DND-41 (cell line): ENCODE data around the gene SH3BP2.

Experiments used
- EZH2 ChIP-seq: IDR thresholded peaks from 3 replicates; pipeline ENCODE4 v1.6.1; 2012; ENCODE audit warnings: borderline replicate concordance, low read depth, mild to moderate bottlenecking, moderate library complexity, low read length, inconsistent platforms; ENCODE audit not compliant: severe bottlenecking
- TF ChIP-seq, protein P1 (sequence below): IDR thresholded peaks from 2 replicates; pipeline ENCODE4 v1.5.1; 2012; ENCODE audit warnings: borderline replicate concordance, low read length, moderate library complexity, mild to moderate bottlenecking; ENCODE audit not compliant: poor library complexity, severe bottlenecking; ENCODE audit errors: extremely low read depth

DNA sequence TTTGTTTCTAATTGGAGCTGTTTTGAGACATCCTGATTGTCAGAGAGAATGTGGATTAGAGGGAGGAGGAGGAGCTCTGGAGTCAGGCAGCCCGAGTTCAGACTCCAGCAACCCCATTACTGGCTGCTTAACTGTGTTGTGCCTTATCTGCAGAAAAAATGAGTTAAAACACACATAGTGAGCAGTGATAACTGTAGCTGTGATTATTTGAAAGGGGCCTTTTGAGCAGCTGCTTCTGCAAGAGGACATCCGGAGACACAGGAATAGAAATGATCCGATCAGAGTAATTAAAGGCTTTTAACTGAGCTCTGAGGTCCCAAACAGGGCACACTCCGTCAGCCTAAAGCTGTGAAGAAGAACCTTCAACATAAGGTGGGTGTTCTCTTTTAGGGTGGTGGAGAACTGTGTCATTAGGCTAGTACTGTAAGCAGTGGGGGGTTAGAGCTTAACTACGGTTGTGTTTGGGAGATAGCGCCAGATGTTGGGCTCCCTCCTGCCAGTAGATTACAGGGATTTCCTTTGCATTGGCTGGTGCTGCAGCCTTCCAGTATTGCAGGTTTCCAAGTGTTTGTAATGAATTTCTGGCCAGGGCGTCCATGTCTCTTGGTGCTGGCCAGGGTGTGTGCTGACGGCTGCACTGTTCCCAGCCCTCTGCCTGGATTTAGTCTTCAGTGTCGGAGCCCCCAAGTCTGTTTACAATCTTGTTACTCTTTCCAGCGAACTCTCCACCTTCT, 75.0 kb downstream of the SH3BP2 start:
- TF ChIP-seq, protein P1, sequence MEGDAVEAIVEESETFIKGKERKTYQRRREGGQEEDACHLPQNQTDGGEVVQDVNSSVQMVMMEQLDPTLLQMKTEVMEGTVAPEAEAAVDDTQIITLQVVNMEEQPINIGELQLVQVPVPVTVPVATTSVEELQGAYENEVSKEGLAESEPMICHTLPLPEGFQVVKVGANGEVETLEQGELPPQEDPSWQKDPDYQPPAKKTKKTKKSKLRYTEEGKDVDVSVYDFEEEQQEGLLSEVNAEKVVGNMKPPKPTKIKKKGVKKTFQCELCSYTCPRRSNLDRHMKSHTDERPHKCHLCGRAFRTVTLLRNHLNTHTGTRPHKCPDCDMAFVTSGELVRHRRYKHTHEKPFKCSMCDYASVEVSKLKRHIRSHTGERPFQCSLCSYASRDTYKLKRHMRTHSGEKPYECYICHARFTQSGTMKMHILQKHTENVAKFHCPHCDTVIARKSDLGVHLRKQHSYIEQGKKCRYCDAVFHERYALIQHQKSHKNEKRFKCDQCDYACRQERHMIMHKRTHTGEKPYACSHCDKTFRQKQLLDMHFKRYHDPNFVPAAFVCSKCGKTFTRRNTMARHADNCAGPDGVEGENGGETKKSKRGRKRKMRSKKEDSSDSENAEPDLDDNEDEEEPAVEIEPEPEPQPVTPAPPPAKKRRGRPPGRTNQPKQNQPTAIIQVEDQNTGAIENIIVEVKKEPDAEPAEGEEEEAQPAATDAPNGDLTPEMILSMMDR = no peak
- TF ChIP-seq EZH2 = no peak
